H1 (cell line): ENCODE results near the gene PER2. TPM values are rescaled to one million over a fixed set of nuclear protein-coding genes. Genes with fewer than 3 reads are reported as not detected.

Experiments used
- CTCF ChIA-PET: fragments of 300-600 bp; sonication (Branson Sonifier 250); formaldehyde crosslinking; loops from one replicate; lab custom pipeline; 2021; ENCODE audit not compliant: partially characterized antibody; lab: Charles Lee
- POLR2A ChIA-PET: fragments of 300-600 bp; sonication (Branson Sonifier 250); formaldehyde crosslinking; loops from one replicate; lab custom pipeline; 2021; ENCODE audit warnings: inconsistent platforms; ENCODE audit not compliant: partially characterized antibody; lab: Charles Lee
- DNase-seq, 2 experiments: peaks; one replicate each; pipeline versions ENCODE4 v3.0.0 to v3.0.0-alpha.2; 2010 to 2022; ENCODE audit warnings: low spot score in 2 of 2, low read depth in 1 of 2, mixed read lengths in 1 of 2
- FAIRE-seq: peaks from 2 replicates; lab custom pipeline; 2011; peaks lifted over from hg19 to GRCh38; lab: Jason Lieb, UNC
- H2AFZ ChIP-seq: 2 replicates; pipeline ENCODE4 v1.8.1; 2012; ENCODE audit warnings: low read length, inconsistent platforms
- H2AK5ac ChIP-seq: 2 replicates; pipeline ENCODE4 v1.6.1; 2013; ENCODE audit warnings: low read depth, low read length
- H2BK120ac ChIP-seq: replicated peaks from 2 replicates; pipeline ENCODE3; 2013; ENCODE audit warnings: low read depth, low read length, inconsistent platforms
- H2BK12ac ChIP-seq: 2 replicates; pipeline ENCODE4 v1.6.1; 2013; ENCODE audit warnings: low read depth, low read length
- H2BK15ac ChIP-seq: 2 replicates; pipeline ENCODE4 v1.6.1; 2013; ENCODE audit warnings: low read length
- H2BK20ac ChIP-seq: 2 replicates; pipeline ENCODE4 v1.6.1; 2013; ENCODE audit warnings: low read length
- H2BK5ac ChIP-seq: 2 replicates; pipeline ENCODE4 v1.6.1; 2013; ENCODE audit warnings: low read depth, low read length
- H3K14ac ChIP-seq: 2 replicates; pipeline ENCODE4 v1.6.1; 2013; ENCODE audit warnings: inconsistent platforms; ENCODE audit not compliant: insufficient read length
- H3K18ac ChIP-seq: 2 replicates; pipeline ENCODE4 v1.6.1; 2013; ENCODE audit warnings: low read length; ENCODE audit errors: extremely low read depth
- H3K23ac ChIP-seq: 2 replicates; pipeline ENCODE4 v1.6.1; 2013; ENCODE audit warnings: inconsistent platforms; ENCODE audit not compliant: insufficient read length
- H3K23me2 ChIP-seq: 2 replicates; pipeline ENCODE4 v1.6.1; 2013; ENCODE audit warnings: low read depth, low read length
- H3K27ac ChIP-seq: 2 replicates; pipeline ENCODE4 v1.6.1; 2011; ENCODE audit warnings: low read depth, low read length, inconsistent platforms
- H3K27me3 ChIP-seq, 4 experiments: replicated peaks in 1 of 4; 1 replicate in 1 of 4; 2 replicates in 3 of 4; pipeline versions ENCODE4 v1.6.1 to v1.8.1; 2011 to 2013; ENCODE audit warnings: low read length in 3 of 4, mild to moderate bottlenecking in 3 of 4, inconsistent platforms in 2 of 4, mixed read lengths in 2 of 4, moderate library complexity in 1 of 4; ENCODE audit not compliant: control insufficient read depth in 3 of 4, insufficient read depth in 3 of 4; ENCODE audit errors: extremely low read depth in 1 of 4
- H3K36me3 ChIP-seq, 4 experiments: 2 replicates each; pipeline versions ENCODE4 v1.6.1 to v1.8.1; 2011 to 2013; ENCODE audit warnings: mild to moderate bottlenecking in 4 of 4, low read length in 3 of 4, moderate library complexity in 2 of 4, control low read depth in 1 of 4, inconsistent platforms in 1 of 4; ENCODE audit not compliant: insufficient read depth in 4 of 4, control insufficient read depth in 2 of 4
- H3K4ac ChIP-seq: replicated peaks from 2 replicates; pipeline ENCODE3; 2013; ENCODE audit warnings: low read length, low read depth, mixed read lengths, inconsistent platforms; ENCODE audit not compliant: insufficient read length
- H3K4me1 ChIP-seq, 4 experiments: replicated peaks in 1 of 4; 1 replicate in 1 of 4; 2 replicates in 3 of 4; pipeline versions ENCODE4 v1.6.1 to v1.8.1; 2011 to 2013; ENCODE audit warnings: low read length in 3 of 4, inconsistent platforms in 2 of 4, mixed read lengths in 1 of 4; ENCODE audit not compliant: insufficient read depth in 4 of 4, control insufficient read depth in 3 of 4
- H3K4me2 ChIP-seq, 2 experiments: 2 replicates each; pipeline versions ENCODE4 v1.6.1 to v1.8.1; 2011 to 2013; ENCODE audit warnings: low read depth in 2 of 2, low read length in 2 of 2, control low read depth in 1 of 2, inconsistent platforms in 1 of 2, mild to moderate bottlenecking in 1 of 2; ENCODE audit not compliant: insufficient read depth in 1 of 2
- H3K4me3 ChIP-seq, 4 experiments: fragments of 200-600, 300-600 bp in 1 of 4; sonication (generic), shearing (Covaris generic), sonication (Bioruptor Twin) in 1 of 4; 2 replicates each; pipeline versions ENCODE4 v1.5.1 to v1.8.1; 2011 to 2016; ENCODE audit warnings: low read length in 4 of 4, low read depth in 3 of 4, control low read depth in 2 of 4, inconsistent platforms in 2 of 4, mild to moderate bottlenecking in 2 of 4, mixed read lengths in 1 of 4, moderate library complexity in 1 of 4; ENCODE audit not compliant: insufficient read depth in 2 of 4; ENCODE audit errors: extremely low read depth in 1 of 4
- H3K56ac ChIP-seq: replicated peaks from 2 replicates; pipeline ENCODE3; 2013; ENCODE audit warnings: low read depth, mild to moderate bottlenecking, mixed read lengths, low read length, inconsistent platforms; ENCODE audit not compliant: insufficient read length
- H3K79me1 ChIP-seq: 2 replicates; pipeline ENCODE4 v1.6.1; 2013; ENCODE audit warnings: low read depth, low read length, control low read depth
- H3K79me2 ChIP-seq, 2 experiments: 2 replicates each; pipeline versions ENCODE4 v1.6.1 to v1.8.1; 2012 to 2013; ENCODE audit warnings: low read length in 2 of 2, mild to moderate bottlenecking in 2 of 2, inconsistent platforms in 1 of 2; ENCODE audit not compliant: insufficient read depth in 2 of 2, control insufficient read depth in 1 of 2
- H3K9ac ChIP-seq, 4 experiments: replicated peaks in 1 of 4; 1 replicate in 1 of 4; 2 replicates in 3 of 4; pipeline versions ENCODE4 v1.6.1 to v1.8.1; 2011 to 2013; ENCODE audit warnings: low read depth in 3 of 4, low read length in 3 of 4, control low read depth in 2 of 4, mild to moderate bottlenecking in 2 of 4, moderate library complexity in 2 of 4, inconsistent platforms in 1 of 4; ENCODE audit errors: extremely low read depth in 1 of 4
- H3K9me3 ChIP-seq, 2 experiments: 2 replicates each; pipeline versions ENCODE4 v1.6.1 to v1.8.1; 2012 to 2013; ENCODE audit warnings: mild to moderate bottlenecking in 2 of 2, moderate library complexity in 2 of 2, control low read depth in 1 of 2, inconsistent platforms in 1 of 2, low read depth in 1 of 2, low read length in 1 of 2, mixed read lengths in 1 of 2; ENCODE audit not compliant: insufficient read depth in 2 of 2
- H4K20me1 ChIP-seq, 2 experiments: replicated peaks in 1 of 2; 2 replicates each; pipeline versions ENCODE3 to v1.8.1; 2011 to 2013; ENCODE audit warnings: inconsistent platforms in 2 of 2, low read length in 2 of 2, mild to moderate bottlenecking in 1 of 2; ENCODE audit not compliant: insufficient read depth in 2 of 2, control insufficient read depth in 1 of 2
- H4K5ac ChIP-seq: 2 replicates; pipeline ENCODE4 v1.6.1; 2013; ENCODE audit warnings: low read length, low read depth, mixed read lengths, inconsistent platforms; ENCODE audit not compliant: insufficient read length
- H4K8ac ChIP-seq: 2 replicates; pipeline ENCODE4 v1.8.0; 2013; ENCODE audit warnings: mild to moderate bottlenecking, moderate library complexity, low read length, inconsistent platforms; ENCODE audit not compliant: insufficient read depth; ENCODE audit errors: extremely low read depth
- H4K91ac ChIP-seq: replicated peaks from 2 replicates; pipeline ENCODE3; 2013; ENCODE audit warnings: low read length, mixed read lengths, inconsistent platforms; ENCODE audit not compliant: insufficient read length
- SUZ12 ChIP-seq: fragments of 200-600 bp; sonication (generic); IDR thresholded peaks from 2 replicates; pipeline ENCODE4 v1.6.1; 2012; ENCODE audit warnings: mild to moderate bottlenecking, inconsistent platforms, low read length, moderate library complexity, mixed read lengths
- WGBS, 2 experiments: shearing (Covaris generic) in 1 of 2; methylation state at CpG; one replicate each; pipeline versions ENCODE4 v1.1.6 to v1.1.7; 2013 to 2015; ENCODE audit warnings: low lambda C conversion rate in 2 of 2, mixed read lengths in 2 of 2, inconsistent platforms in 1 of 2, low coverage in 1 of 2, missing lambda C conversion rate in 1 of 2; ENCODE audit not compliant: insufficient replicate concordance in 2 of 2, insufficient coverage in 1 of 2, insufficient read length in 1 of 2; ENCODE audit errors: extremely low coverage in 1 of 2, missing lambda C conversion rate in 1 of 2; 5-methylcytosine and 5-hydroxymethylcytosine counted together
- polyA plus RNA-seq, 7 experiments: library from polyadenylated mRNA; depleted of rRNA in 3 of 7; stranded (reverse) in 5 of 7; unstranded in 2 of 7; fragments of >200 nt in 5 of 7; fragments of 200-250 nt in 2 of 7; gene quantifications; 1 replicate in 5 of 7; 2 replicates in 1 of 7; 4 replicates in 1 of 7; pipeline versions ENCODE4 v1.2.1 to v1.2.3, GENCODE V29; 2011 to 2013; ENCODE audit warnings: missing spikeins in 2 of 7, mixed read lengths in 2 of 7
- total RNA-seq: library from RNA; stranded (reverse); fragmentation: NEBNext Ultra II Directional; extraction: Animal tissue kit (Norgen Biotek cat#: 25700); gene quantifications from 2 replicates; pipeline ENCODE4 v1.2.1, GENCODE V29; 2021
- TF ChIP-seq, protein P1 (sequence below): IDR thresholded peaks from 2 replicates; pipeline ENCODE4 v1.6.1; 2012; ENCODE audit warnings: inconsistent platforms

The PER2 gene
- total and polyA plus RNA-seq, 2 of the 8 experiments (the other 6 are each of a cell fraction or from before 2014, with no cell fraction given), result 0.91 to 5.5 TPM

DNA sequence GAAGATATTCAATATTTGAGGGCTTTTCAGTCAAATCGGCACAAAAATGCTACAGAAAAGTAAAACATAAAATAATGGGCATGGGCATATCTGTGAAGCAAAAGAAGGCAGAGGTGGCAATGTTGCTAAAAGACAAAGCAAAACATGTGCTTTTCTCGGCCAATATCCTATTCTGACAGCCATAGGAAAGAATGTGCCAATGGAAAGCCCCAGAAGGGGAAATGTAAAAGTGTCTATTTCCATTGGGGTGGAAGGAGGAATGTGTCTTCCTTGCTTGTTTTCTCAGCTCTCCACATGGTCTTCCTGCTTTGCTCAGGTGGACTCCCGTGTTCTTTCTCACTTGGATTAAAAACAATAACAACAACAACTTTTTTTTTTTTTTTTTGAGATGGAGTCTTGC, 13.7 kb upstream of the PER2 start:
- DNase-seq (no peak), FAIRE-seq (no peak)
- no peak overlapping the region for H3K4me3 ChIP-seq
- H3K14ac ChIP-seq, result no peak overlapping the region
- H3K9me3 ChIP-seq, result no peaks in the 10 kb centered on the region
- 0 out of 7 replicates have a peak, but pooled peaks cover 0 to 3% (median 0%) of the 10 kb centered on the region in 4 experiments for H3K27me3 ChIP-seq
- no peak overlapping the region for H3K4me2 ChIP-seq
- ChIA-PET CTCF (interaction anchor here (1.2 to 5.9 kb wide), 6 partner anchors 11 to 45 kb away, joined by 3 to 40 read pairs (median 11); no protein-coding TSS in a partner anchor), POLR2A (no interaction called here)
- H4K91ac ChIP-seq, result no peak overlapping the region
- H3K4me1 ChIP-seq, result peaks cover 0 to 3% (median 0%) of the 10 kb centered on the region in 4 experiments; a peak in 1 of 7 replicates
- no peaks in the 10 kb centered on the region for H3K23me2 ChIP-seq
- H4K20me1 ChIP-seq, result no peaks in the 10 kb centered on the region
- no peak overlapping the region for H3K27ac ChIP-seq
- H4K8ac ChIP-seq, result no peak overlapping the region
- H2BK20ac ChIP-seq, result no peak overlapping the region
- H3K18ac ChIP-seq, result no peak overlapping the region
- WGBS, 2 experiments, result 91% methylated on average over 3 of the region's 3 CpGs; no CpG with 5 or more reads in 1 of the 2 experiments
- no peak overlapping the region for H2BK15ac ChIP-seq
- H3K9ac ChIP-seq, result no peak overlapping the region
- no peak overlapping the region for H4K5ac ChIP-seq
- H3K36me3 ChIP-seq, result no peaks in the 10 kb centered on the region
- H2BK120ac ChIP-seq, result no peak overlapping the region
- no peak overlapping the region for H3K4ac ChIP-seq
- no peak overlapping the region for H3K56ac ChIP-seq
- H3K23ac ChIP-seq, result no peak overlapping the region
- H2AFZ ChIP-seq, result no peak overlapping the region
- H2AK5ac ChIP-seq, result no peak overlapping the region
- no peak overlapping the region for H2BK12ac ChIP-seq
- no peaks in the 10 kb centered on the region for H3K79me2 ChIP-seq
- H2BK5ac ChIP-seq, result no peak overlapping the region
- no peaks in the 10 kb centered on the region for H3K79me1 ChIP-seq
- no peak for TF ChIP-seq SUZ12
- TF ChIP-seq, protein P1, sequence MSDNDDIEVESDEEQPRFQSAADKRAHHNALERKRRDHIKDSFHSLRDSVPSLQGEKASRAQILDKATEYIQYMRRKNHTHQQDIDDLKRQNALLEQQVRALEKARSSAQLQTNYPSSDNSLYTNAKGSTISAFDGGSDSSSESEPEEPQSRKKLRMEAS, result no peak
